Skeletal muscle satellite cell (primary cell): ENCODE results near the gene SLC46A3.

ENCODE experiments used
- H3K27me3 ChIP-seq: 2 replicates; pipeline ENCODE4 v1.7.0; 2013; ENCODE audit warnings: low read length; ENCODE audit not compliant: control insufficient read depth, insufficient read depth
- H3K36me3 ChIP-seq: 2 replicates; pipeline ENCODE4 v1.7.0; 2013; ENCODE audit warnings: mild to moderate bottlenecking, control low read depth, low read length; ENCODE audit not compliant: insufficient read depth
- H3K4me1 ChIP-seq: 2 replicates; pipeline ENCODE4 v1.7.0; 2013; ENCODE audit warnings: low read length; ENCODE audit not compliant: control insufficient read depth, insufficient read depth
- H3K4me2 ChIP-seq: 2 replicates; pipeline ENCODE4 v1.7.0; 2013; ENCODE audit warnings: mild to moderate bottlenecking, low read length
- H3K4me3 ChIP-seq: 2 replicates; pipeline ENCODE4 v1.7.0; 2013; ENCODE audit warnings: low read length
- H3K9ac ChIP-seq: 2 replicates; pipeline ENCODE4 v1.7.0; 2013; ENCODE audit warnings: mild to moderate bottlenecking, low read depth, low read length, moderate library complexity
- H3K9me3 ChIP-seq: replicated peaks from 2 replicates; pipeline ENCODE4 v1.7.0; 2013; ENCODE audit warnings: mild to moderate bottlenecking, control low read depth, low read length

Gene SLC46A3

DNA sequence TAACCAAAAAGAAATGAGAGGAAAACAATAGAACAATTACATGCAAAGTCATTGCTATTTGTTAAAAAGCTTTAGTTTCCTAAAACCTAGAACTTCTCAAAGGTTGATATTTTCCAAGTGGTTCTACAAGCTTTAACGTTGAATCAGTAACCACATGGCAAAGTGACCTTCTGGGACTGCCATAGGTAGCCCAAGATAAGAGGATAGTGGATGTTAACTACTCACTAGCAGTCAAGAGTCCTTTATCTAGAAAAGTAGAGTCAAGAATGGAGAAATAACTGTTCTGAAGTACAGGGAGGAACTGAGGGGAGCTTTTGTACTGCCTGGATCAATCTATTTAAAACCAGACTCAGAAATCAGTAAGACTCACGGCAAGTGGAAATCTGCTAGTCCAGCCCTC is 9.9 kb upstream of the SLC46A3 start:
- no peaks in the 10 kb centered on the region for H3K27me3 ChIP-seq
- no peaks in the 10 kb centered on the region for H3K36me3 ChIP-seq
- no peak overlapping the region for H3K4me2 ChIP-seq
- H3K9ac ChIP-seq, result no peak overlapping the region
- peaks cover 10% of the 10 kb centered on the region for H3K4me1 ChIP-seq
- no peaks in the 10 kb centered on the region for H3K9me3 ChIP-seq
- H3K4me3 ChIP-seq, result no peak overlapping the region

DNA sequence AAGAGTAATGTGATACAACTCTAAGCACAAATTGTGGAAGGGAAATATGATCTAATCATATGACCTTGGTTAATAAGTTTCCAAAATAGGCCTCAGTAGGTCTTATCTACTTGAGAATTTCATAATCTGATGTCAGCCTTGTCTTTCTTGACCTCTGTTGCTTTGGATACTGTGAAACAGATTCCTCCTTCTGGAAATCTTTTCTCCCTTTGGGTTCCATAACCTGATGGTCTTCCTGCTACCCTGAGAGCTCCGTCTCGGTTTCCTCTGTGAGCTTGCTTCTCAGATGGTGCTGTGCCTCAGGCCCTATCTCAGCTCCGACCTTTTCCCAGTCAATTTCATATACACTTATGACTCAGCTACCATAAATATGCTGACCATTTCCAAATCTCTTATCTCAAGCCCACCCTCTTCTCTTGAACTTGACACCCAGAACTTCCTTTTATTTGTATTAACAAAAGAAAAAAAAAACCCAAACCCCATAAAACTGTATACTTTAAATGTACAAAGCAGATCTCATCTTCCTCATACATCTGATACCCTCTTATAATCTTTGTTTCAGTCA is 6.4 kb upstream of the SLC46A3 start:
- Histone ChIP-seq H3K9ac (no peak overlapping the region), H3K4me3 (no peak overlapping the region), H3K27me3 (no peaks in the 10 kb centered on the region), H3K9me3 (no peaks in the 10 kb centered on the region), H3K4me1 (peaks cover 16% of the 10 kb centered on the region), H3K4me2 (no peak overlapping the region), H3K36me3 (no peaks in the 10 kb centered on the region)

DNA sequence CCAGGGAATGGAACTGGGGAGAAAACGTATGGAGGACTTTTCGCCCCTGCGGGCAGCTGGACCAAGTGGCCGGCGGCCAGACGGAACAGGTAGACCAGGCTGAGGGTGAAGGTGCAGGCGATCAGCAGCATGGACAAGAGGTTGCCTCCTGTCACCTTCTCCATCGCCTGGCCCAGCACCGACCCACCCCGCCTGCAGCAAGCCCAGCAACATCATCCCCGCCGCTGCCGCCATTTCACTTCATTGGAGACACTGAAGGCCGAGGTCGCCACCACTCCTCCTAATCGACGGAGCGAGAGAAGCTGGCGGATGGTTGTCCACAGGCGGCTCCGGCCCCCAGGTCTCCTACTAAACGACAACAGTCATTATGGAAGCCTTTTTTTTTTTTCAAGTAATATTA is 5.0 kb upstream of the SLC46A3 start:
- Histone ChIP-seq H3K27me3 (no peaks in the 10 kb centered on the region), H3K4me3 (no peak overlapping the region), H3K4me2 (no peak overlapping the region), H3K9me3 (no peaks in the 10 kb centered on the region), H3K4me1 (peaks cover 23% of the 10 kb centered on the region), H3K9ac (no peak overlapping the region), H3K36me3 (no peaks in the 10 kb centered on the region)

DNA sequence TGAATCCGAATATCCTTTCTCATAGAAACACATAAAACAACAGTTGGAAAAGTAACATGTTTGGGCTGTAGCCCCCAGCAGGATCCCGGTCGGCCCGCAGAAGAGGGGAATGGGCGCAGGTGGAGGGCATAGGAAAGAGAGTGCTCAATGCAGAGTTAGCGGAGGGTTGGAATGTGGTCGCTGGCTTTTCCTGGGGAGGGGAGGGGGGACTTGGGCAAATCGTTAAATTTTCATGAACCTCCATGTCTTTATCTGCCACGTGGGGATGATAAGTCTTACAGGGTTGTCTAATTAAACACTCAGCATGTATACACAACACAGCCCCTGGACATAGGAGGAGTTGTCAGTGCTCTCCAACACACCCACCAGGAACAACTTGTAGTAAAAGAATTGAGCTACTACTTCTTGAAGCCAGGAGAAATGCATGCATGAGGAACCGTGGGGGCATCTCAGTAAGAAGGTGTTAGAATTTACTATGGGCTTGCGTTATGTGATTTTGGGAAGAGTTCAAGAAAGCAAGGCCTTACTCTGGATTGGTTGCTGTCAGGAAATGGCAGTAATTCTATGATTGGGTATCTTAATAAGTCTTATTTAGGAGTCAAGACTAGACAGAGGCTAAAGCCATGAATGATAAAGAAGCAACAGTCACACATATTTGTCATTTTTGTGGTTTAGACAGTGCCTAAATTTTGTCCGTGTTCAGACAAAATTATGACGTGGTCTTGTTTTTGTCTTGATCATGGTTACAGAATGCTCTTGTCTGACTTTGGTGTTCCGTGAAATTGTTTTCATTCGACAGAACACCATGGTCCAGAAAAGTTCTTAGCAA is 671 bp upstream of the SLC46A3 start:
- peaks cover 40% of the 10 kb centered on the region for H3K4me1 ChIP-seq
- peak overlapping the region; percentile 75 for H3K9ac ChIP-seq
- H3K9me3 ChIP-seq, result no peaks in the 10 kb centered on the region
- no peaks in the 10 kb centered on the region for H3K27me3 ChIP-seq
- no peaks in the 10 kb centered on the region for H3K36me3 ChIP-seq
- peak overlapping the region; percentile 84 for H3K4me3 ChIP-seq
- peak overlapping the region; percentile 97 for H3K4me2 ChIP-seq

DNA sequence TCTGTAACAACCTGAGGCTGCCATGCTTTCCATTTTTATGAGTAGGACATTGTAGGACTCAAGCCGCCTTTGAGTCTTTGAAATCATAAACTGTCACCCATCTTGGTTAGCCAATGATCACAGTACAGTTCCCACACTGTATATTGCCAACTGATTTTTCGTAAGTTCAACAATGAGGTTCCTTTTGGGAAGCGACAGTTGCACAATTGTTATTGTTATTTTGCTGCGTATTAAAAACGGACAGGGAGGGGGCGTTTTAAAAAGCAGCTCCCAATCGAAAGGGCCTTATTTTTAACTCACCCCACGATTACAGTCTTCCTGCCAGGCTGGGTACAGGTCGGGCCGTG is 601 bp downstream of the SLC46A3 start:
- H3K36me3 ChIP-seq, result no peaks in the 10 kb centered on the region
- peaks cover 40% of the 10 kb centered on the region for H3K4me1 ChIP-seq
- no peaks in the 10 kb centered on the region for H3K9me3 ChIP-seq
- H3K4me2 ChIP-seq, result peak overlapping the region; percentile 97
- no peaks in the 10 kb centered on the region for H3K27me3 ChIP-seq
- peak overlapping the region; percentile 84 for H3K4me3 ChIP-seq
- H3K9ac ChIP-seq, result peak overlapping the region; percentile 96

DNA sequence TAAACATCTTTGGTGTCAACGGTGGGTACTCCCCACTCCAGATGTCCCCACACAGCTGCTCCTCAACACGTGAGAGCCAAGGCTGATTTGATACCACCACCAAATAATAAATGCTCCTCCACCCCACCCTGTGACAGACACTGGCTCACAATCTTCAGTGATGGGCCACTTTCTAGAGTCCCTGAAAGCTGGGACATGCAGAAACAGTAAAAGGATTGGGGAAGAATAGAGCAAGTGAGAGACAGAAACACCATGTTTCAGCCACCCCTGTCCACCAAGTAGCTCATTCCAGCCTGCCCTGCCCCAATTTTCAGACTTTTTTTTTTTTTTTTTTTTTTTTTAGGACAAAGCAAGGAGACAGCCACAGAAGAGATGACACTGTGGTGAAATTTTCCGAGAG is 1.6 kb downstream of the SLC46A3 start:
- Histone ChIP-seq H3K4me3 (peak overlapping the region; percentile 84), H3K27me3 (no peaks in the 10 kb centered on the region), H3K9me3 (no peaks in the 10 kb centered on the region), H3K9ac (peak overlapping the region; percentile 96), H3K4me2 (peak overlapping the region; percentile 97), H3K36me3 (no peaks in the 10 kb centered on the region), H3K4me1 (peaks cover 40% of the 10 kb centered on the region)

DNA sequence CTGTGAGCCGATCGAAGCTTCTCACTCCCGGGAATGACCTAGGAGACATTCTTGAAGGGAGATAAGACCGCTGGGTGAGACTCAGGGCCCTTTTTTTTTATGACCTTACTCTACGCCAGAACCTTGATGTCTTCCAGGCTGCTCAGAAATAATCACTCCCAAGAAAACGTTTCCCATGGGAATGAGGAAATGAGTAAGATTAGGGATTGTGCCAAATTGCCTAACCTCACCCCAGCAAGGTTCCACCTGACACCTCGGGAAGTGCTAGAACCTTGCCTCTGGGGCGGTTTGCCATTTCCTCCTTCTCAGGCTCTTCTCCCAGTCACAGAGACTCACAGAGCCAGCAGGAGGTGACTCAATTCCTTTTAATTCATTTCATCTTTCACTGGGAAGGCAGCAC is 2.3 kb downstream of the SLC46A3 start:
- H3K9me3 ChIP-seq, result no peaks in the 10 kb centered on the region
- H3K27me3 ChIP-seq, result no peaks in the 10 kb centered on the region
- H3K4me2 ChIP-seq, result peak overlapping the region; percentile 97
- peaks cover 4% of the 10 kb centered on the region for H3K36me3 ChIP-seq
- H3K4me3 ChIP-seq, result peak overlapping the region; percentile 29
- peak overlapping the region; percentile 96 for H3K9ac ChIP-seq
- H3K4me1 ChIP-seq, result peaks cover 40% of the 10 kb centered on the region

DNA sequence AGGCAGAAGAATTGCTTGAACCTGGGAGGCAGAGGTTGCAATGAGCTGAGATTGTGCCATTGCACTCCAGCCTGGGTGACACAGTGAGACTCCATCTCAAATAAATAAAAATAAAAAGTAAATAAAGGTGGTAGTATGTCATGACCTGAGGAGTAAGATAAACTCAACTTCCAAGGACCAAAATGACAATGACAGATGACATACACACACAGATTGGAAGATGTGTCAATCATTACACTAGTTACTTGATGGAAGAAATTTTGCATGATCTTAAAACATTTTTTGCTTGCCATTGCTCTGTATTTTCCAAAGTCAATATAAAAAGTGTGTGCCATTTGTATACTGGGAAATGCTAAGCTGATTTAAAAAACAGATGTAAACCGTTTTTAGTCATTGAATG is 4.1 kb downstream of the SLC46A3 start:
- no peak overlapping the region for H3K4me3 ChIP-seq
- no peak overlapping the region for H3K4me2 ChIP-seq
- H3K9me3 ChIP-seq, result no peaks in the 10 kb centered on the region
- no peak overlapping the region for H3K9ac ChIP-seq
- no peaks in the 10 kb centered on the region for H3K27me3 ChIP-seq
- H3K4me1 ChIP-seq, result peaks cover 30% of the 10 kb centered on the region
- peaks cover 6% of the 10 kb centered on the region for H3K36me3 ChIP-seq

DNA sequence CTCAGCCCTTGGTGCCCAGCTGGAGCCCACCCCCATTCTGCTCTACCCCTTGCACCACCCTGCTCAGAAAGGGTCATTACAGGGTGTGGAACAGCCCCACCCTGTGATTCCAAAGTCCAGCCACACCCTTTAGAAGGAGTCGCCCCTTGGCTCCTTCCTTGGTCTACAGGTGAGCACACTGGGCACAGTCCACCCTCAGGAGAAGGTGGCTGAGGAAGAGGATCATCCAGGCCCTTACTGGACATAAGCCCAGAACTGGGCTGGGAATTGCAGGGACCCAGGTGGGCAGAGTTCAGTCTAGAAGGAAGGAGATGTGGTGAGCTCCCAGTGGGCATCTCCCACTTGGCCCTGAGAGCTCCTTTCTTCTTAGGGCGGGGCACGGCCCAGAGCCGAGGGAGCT is 8.6 kb downstream of the SLC46A3 start:
- Histone ChIP-seq H3K27me3 (no peaks in the 10 kb centered on the region), H3K9ac (no peak overlapping the region), H3K4me3 (no peak overlapping the region)

DNA sequence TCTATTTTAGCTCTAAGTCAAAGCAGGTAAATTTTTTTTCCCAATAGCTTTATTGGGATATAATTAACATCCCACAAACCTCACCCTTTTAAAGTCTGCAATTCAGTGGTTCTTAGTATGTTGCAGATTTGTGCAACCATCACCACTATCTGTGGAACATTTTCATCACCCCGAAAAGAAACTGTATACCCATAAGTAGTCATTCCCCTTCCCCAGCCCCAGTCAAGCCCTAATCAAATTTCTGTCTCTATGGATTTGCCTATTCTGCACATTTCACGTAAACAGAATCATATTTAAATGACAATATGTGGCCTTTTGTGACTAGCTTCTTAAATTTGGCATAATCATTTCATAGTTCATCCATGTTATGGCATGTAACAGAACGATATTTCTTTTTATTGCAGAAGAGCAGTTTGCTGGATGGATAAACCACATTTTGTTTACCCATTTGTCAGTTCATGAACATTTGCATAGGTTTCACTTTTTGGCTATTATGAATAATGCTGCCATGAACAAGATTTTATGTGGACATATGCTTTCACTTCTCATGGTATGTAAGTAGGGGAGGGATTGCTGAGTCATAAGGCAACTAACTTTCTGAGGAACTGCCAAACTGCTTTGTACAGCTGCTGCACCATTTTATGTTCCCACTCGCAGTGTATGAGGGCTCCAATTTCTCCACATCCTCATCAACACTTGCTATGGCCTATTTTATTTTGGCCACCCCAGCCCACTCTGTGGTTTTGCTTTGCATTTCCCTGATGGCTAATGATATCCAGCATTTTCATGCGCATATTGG is 10.9 kb downstream of the SLC46A3 start:
- peaks cover 12% of the 10 kb centered on the region for H3K4me1 ChIP-seq
- no peak overlapping the region for H3K9ac ChIP-seq
- H3K9me3 ChIP-seq, result no peaks in the 10 kb centered on the region
- H3K36me3 ChIP-seq, result peaks cover 6% of the 10 kb centered on the region
- no peaks in the 10 kb centered on the region for H3K27me3 ChIP-seq
- peak overlapping the region; percentile 66 for H3K4me2 ChIP-seq
- peak overlapping the region; percentile 36 for H3K4me3 ChIP-seq

More for the DNA sequence above, 8.6 kb downstream of the SLC46A3 start:
- no peaks in the 10 kb centered on the region for H3K9me3 ChIP-seq
- peaks cover 12% of the 10 kb centered on the region for H3K4me1 ChIP-seq
- H3K4me2 ChIP-seq, result no peak overlapping the region
- H3K36me3 ChIP-seq, result peaks cover 6% of the 10 kb centered on the region

DNA sequence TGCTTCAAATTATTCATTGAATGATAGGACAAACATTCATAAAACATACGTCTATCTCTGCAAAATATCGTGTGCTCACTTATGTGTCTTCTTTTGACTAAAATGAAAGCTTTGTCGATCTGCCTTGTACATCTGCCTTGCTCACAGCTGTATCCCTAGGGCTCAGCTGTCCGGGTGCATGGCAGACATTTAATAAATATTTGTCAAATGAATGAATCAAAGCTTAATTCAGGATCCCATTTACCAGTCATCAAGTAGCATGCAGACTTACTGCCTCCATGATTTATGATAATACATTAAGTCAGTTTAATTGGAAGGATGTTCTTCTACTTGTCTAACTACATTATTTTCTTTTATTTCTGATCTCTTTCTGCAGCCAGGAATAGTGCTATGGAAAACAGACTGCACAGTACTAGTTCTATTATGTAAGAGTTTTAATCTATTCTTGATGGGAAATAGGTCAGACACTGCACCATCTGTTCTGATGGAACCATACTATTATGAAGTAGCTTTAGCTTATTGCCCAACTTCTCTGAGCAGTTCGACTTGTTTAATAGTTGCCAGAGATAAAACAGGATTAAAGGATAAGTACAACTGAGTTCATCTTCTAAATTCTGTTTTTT is 13.2 kb downstream of the SLC46A3 start:
- peaks cover 8% of the 10 kb centered on the region for H3K36me3 ChIP-seq
- no peak overlapping the region for H3K9ac ChIP-seq
- H3K27me3 ChIP-seq, result no peaks in the 10 kb centered on the region
- no peak overlapping the region for H3K4me2 ChIP-seq
- no peaks in the 10 kb centered on the region for H3K9me3 ChIP-seq
- H3K4me3 ChIP-seq, result no peak overlapping the region
- H3K4me1 ChIP-seq, result peaks cover 12% of the 10 kb centered on the region
